Epithelial cell of esophagus (primary cell): ENCODE results near the gene MARCHF9.

Source experiments
- DNase-seq: peaks from one replicate; pipeline ENCODE4 v3.0.0; 2010; ENCODE audit warnings: low read depth
- H3K4me3 ChIP-seq: 2 replicates; pipeline ENCODE4 v1.5.1; 2011; ENCODE audit warnings: mild to moderate bottlenecking, low read length, control low read depth
- TF ChIP-seq, protein P1 (sequence below): IDR thresholded peaks from 2 replicates; pipeline ENCODE4 v1.5.1; 2011; ENCODE audit warnings: low read depth, mild to moderate bottlenecking, low read length, control low read depth, inconsistent platforms; ENCODE audit not compliant: insufficient read depth; ENCODE audit errors: missing control alignments

Gene MARCHF9

DNA sequence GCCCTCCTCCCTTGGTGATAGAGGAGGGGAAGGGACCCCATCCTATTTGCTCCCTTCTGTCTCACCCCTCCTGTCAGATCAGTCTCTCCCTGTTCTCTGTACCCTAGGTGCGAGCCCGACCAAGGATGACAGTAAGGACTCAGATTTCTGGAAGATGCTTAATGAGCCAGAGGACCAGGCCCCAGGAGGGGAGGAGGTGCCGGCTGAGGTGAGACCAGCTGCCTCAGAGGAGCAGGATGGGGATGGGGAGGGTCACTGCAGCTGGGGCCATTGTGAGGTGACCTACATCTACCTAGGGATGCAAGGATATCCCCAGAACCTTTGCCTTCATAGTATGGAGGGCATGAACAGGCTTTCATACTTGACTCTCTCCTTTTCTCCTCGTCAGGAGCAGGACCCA is 38.6 kb upstream of the MARCHF9 start:
- TF ChIP-seq, protein P1, sequence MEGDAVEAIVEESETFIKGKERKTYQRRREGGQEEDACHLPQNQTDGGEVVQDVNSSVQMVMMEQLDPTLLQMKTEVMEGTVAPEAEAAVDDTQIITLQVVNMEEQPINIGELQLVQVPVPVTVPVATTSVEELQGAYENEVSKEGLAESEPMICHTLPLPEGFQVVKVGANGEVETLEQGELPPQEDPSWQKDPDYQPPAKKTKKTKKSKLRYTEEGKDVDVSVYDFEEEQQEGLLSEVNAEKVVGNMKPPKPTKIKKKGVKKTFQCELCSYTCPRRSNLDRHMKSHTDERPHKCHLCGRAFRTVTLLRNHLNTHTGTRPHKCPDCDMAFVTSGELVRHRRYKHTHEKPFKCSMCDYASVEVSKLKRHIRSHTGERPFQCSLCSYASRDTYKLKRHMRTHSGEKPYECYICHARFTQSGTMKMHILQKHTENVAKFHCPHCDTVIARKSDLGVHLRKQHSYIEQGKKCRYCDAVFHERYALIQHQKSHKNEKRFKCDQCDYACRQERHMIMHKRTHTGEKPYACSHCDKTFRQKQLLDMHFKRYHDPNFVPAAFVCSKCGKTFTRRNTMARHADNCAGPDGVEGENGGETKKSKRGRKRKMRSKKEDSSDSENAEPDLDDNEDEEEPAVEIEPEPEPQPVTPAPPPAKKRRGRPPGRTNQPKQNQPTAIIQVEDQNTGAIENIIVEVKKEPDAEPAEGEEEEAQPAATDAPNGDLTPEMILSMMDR, result no peak
- H3K4me3 ChIP-seq, result no peak overlapping the region
- no peak for DNase-seq

DNA sequence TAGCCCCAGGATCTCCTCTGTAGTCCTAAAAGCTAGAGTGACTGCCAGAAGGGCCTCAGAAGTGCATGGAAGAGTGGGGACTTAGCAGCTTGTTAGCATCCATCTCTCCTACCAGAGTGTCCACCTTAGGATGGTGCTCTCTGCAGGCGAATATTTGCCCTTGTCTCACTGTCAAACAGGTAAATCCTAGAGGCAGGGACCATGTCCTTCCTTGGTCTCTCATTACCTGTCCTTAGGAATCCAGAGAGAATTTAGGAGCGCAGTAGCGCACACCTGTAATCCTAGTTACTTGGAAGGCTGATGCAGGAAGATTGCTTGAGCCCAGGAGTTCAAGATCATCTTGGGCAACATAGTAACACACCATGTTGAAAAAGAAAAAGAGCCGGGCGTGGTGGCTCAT is 37.8 kb upstream of the MARCHF9 start:
- DNase-seq, result no peak
- TF ChIP-seq, protein P1, result no peak
- no peak overlapping the region for H3K4me3 ChIP-seq

DNA sequence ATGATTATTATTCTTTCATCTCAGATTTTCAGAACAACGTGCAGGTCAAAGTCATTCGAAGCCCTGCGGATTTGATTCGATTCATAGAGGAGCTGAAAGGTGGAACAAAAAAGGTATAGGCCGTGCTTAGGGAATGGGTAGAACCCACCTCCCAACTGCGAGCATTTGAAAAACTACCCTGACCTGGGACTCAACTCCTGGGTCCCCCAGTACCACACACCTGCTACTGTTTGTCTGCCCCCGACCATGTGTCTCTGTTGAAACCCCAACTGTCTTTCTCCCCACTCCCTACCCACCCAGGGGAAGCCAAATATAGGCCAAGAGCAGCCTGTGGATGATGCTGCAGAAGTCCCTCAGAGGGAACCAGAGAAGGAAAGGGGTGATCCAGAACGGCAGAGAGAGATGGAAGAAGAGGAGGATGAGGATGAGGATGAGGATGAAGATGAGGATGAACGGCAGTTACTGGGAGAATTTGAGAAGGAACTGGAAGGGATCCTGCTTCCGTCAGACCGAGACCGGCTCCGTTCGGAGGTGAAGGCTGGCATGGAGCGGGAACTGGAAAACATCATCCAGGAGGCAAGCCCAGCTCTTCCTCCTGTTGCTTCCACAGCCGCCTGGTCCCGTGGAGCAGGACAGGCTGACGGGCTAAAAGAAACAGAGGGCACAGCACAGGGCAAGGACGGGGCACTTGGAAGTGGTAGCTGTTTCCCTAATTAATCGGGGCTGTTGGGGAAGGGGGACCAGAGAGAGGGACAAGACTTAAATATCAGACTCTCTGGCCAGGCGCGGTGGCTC is 36.9 kb upstream of the MARCHF9 start:
- TF ChIP-seq, protein P1, result no peak
- no peak for DNase-seq
- no peak overlapping the region for H3K4me3 ChIP-seq

DNA sequence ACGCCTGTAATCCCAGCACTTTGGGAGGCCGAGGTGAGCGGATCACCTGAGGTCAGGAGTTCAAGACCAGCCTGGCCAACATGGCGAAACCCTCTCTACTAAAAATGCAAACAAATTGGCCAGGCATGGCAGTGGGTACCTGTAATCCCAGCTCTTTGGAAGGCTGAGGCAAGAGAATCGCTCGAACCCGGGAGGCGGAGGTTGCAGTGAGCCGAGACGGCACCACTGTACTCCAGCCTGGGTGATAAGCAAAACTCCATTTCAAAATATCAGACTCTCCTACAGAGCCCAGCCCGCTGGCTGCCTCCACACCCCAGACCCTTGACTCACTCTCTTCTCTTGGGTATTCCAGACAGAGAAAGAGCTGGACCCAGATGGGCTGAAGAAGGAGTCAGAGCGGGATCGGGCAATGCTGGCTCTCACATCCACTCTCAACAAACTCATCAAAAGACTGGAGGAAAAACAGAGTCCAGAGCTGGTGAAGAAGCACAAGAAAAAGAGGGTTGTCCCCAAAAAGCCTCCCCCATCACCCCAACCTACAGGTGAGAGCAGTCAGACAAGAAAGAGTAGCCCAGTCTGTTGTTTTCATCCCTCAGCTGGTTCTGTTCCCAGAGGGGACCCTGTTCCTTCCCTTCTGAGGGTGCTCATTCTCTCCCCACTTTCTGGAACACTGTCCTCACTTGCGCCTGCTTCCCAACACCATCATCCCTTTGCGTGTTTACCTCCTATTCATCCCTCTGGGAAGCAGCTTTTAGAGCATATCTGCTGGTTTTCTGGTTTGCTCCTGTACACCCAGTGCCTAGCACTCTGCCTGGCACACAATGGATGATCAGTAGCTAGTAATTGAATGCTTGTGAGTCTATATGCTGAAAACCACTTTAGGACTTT is 36.0 kb upstream of the MARCHF9 start:
- TF ChIP-seq, protein P1, result no peak
- H3K4me3 ChIP-seq, result no peak overlapping the region
- no peak for DNase-seq

GRCh38 chr12:57719777-57720605 is 34.9 kb upstream of the MARCHF9 start:
- H3K4me3 ChIP-seq, result no peak overlapping the region
- DNase-seq, result no peak
- TF ChIP-seq, protein P1, result no peak
